Esophagus squamous epithelium (tissue), 5 donors: ENCODE measurements around the gene LAMA1. TPM values are rescaled to one million over a fixed set of nuclear protein-coding genes. Genes with fewer than 3 reads are reported as not detected.

Source experiments
- DNase-seq: peaks from one replicate; lab custom pipeline; 2025; lab: John Stamatoyannopoulos, UW
- H3K27ac ChIP-seq, 4 donors: fragments of 200-600 bp; sonication (generic); one replicate each; pipeline ENCODE4 v1.5.1; 2016 to 2019; ENCODE audit warnings: mild to moderate bottlenecking in 1 of 4
- H3K27me3 ChIP-seq, 4 donors: fragments of 200-600 bp; sonication (generic); 1 replicate in 3 of 4; 2 replicates in 1 of 4; pipeline versions ENCODE4 v1.5.1 to v1.6.0; 2017 to 2021; ENCODE audit warnings: antibody characterized with exemption in 1 of 4
- H3K36me3 ChIP-seq, 3 donors: fragments of 200-600 bp; sonication (generic); one replicate each; pipeline ENCODE4 v1.5.1; 2016 to 2019
- H3K4me1 ChIP-seq, 3 donors: fragments of 200-600 bp; sonication (generic); one replicate each; pipeline ENCODE4 v1.5.1; 2017 to 2019
- H3K4me3 ChIP-seq, 4 donors: fragments of 200-600 bp; sonication (generic); 1 replicate in 3 of 4; 2 replicates in 1 of 4; pipeline ENCODE4 v1.5.1; 2016 to 2019; ENCODE audit warnings: mild to moderate bottlenecking in 2 of 4, moderate library complexity in 1 of 4
- H3K9me3 ChIP-seq, 3 donors: fragments of 200-600 bp; sonication (generic); one replicate each; pipeline ENCODE4 v1.5.1; 2016 to 2019
- CTCF ChIP-seq, 6 experiments: fragments of 450-650 bp in 4 of 6; fragments of 200-600 bp in 2 of 6; sonication (generic) in 2 of 6; IDR thresholded peaks; one replicate each; pipeline ENCODE4 v1.5.1; 2016 to 2019; ENCODE audit warnings: antibody characterized with exemption in 6 of 6, mild to moderate bottlenecking in 4 of 6, moderate library complexity in 4 of 6
- POLR2A ChIP-seq, 4 donors: fragments of 450-650 bp; IDR thresholded peaks; one replicate each; pipeline ENCODE4 v1.6.1; 2017; ENCODE audit warnings: antibody characterized with exemption in 4 of 4, mild to moderate bottlenecking in 4 of 4, moderate library complexity in 3 of 4
- WGBS, 2 donors: methylation state at CpG; one replicate each; pipeline ENCODE4 v1.1.5; 2018; 5-methylcytosine and 5-hydroxymethylcytosine counted together
- intact Hi-C: fragments of 100-400 bp; cut with DNase I; formaldehyde crosslinking; loops from one replicate; pipeline ENCODE4 v1.15.0; 2022
- total RNA-seq, 4 donors: library from RNA; depleted of rRNA; stranded (reverse); fragments of >200 nt; gene quantifications; one replicate each; pipeline ENCODE4 v1.1.0, GENCODE V29; 2016
- donor health status: DM: yes; HTN: yes; CAD: no.

Gene LAMA1, protein sequence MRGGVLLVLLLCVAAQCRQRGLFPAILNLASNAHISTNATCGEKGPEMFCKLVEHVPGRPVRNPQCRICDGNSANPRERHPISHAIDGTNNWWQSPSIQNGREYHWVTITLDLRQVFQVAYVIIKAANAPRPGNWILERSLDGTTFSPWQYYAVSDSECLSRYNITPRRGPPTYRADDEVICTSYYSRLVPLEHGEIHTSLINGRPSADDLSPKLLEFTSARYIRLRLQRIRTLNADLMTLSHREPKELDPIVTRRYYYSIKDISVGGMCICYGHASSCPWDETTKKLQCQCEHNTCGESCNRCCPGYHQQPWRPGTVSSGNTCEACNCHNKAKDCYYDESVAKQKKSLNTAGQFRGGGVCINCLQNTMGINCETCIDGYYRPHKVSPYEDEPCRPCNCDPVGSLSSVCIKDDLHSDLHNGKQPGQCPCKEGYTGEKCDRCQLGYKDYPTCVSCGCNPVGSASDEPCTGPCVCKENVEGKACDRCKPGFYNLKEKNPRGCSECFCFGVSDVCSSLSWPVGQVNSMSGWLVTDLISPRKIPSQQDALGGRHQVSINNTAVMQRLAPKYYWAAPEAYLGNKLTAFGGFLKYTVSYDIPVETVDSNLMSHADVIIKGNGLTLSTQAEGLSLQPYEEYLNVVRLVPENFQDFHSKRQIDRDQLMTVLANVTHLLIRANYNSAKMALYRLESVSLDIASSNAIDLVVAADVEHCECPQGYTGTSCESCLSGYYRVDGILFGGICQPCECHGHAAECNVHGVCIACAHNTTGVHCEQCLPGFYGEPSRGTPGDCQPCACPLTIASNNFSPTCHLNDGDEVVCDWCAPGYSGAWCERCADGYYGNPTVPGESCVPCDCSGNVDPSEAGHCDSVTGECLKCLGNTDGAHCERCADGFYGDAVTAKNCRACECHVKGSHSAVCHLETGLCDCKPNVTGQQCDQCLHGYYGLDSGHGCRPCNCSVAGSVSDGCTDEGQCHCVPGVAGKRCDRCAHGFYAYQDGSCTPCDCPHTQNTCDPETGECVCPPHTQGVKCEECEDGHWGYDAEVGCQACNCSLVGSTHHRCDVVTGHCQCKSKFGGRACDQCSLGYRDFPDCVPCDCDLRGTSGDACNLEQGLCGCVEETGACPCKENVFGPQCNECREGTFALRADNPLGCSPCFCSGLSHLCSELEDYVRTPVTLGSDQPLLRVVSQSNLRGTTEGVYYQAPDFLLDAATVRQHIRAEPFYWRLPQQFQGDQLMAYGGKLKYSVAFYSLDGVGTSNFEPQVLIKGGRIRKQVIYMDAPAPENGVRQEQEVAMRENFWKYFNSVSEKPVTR (N-terminal part only)
- total RNA-seq: 1 to 10 TPM in 3 of 4 donors, under 1 TPM in 1; 0.08 to 2.7 (median 1.6) TPM

GRCh38 chr18:7117390-7118355 is at the start of gene LAMA1:
Gene LAMA1, minus strand, starts transcription at chr18:7117797. Its CDS starts 77 bp downstream, at chr18:7117720.
- intact Hi-C loops: no loop called here
- WGBS, 2 donors: 23 to 27% methylated on average over 2 to 7 of the region's 95 CpGs
- H3K4me3 ChIP-seq: peak within 1 kb of the TSS; percentile 34 to 66 (median 50)
- no peaks in the 10 kb centered on the region for H3K36me3 ChIP-seq
- no peaks in the 10 kb centered on the region for H3K9me3 ChIP-seq
- DNase-seq: no peak
- H3K4me1 ChIP-seq: peaks cover 15 to 30% (median 16%) of the 10 kb centered on the region in 3 donors
- no peak within 1 kb of the TSS for H3K27ac ChIP-seq
- TF ChIP-seq POLR2A (IDR thresholded peaks at IDR 0.05) (no peak), CTCF (IDR thresholded peaks at IDR 0.05) (no peak)
- H3K27me3 ChIP-seq: peaks cover 3 to 71% (median 10%) of the 10 kb centered on the region in 4 donors

DNA sequence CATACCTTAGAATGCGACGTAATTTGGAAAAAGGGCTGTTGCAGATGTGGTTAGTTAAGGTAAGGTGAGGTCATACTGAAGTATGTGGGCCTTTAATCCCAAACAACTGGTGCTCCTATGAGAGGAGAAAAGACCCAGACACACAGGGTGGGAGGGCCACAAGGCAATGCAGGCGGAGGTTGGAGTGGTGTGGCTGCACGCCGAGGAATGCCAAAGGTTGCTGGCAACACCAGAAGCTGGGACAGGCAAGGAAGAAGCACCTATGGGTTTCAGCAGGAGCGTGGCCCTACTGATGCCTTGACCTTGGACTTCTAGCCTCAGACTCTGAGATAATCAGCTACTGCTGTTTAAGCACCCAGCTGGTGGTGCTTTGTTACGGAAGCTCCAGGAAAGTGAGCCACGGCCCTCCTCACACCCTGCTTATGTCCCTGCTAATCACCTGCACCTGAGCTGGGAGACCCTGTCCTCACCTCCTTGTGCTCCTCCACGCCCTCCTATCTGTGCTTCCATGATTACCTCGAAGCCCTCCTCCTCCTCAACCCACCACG is 48.3 kb upstream of the LAMA1 start:
- TF ChIP-seq POLR2A (IDR thresholded peaks at IDR 0.05) (no peak), CTCF (IDR thresholded peaks at IDR 0.05) (no peak)
- intact Hi-C loops: no loop called here

DNA sequence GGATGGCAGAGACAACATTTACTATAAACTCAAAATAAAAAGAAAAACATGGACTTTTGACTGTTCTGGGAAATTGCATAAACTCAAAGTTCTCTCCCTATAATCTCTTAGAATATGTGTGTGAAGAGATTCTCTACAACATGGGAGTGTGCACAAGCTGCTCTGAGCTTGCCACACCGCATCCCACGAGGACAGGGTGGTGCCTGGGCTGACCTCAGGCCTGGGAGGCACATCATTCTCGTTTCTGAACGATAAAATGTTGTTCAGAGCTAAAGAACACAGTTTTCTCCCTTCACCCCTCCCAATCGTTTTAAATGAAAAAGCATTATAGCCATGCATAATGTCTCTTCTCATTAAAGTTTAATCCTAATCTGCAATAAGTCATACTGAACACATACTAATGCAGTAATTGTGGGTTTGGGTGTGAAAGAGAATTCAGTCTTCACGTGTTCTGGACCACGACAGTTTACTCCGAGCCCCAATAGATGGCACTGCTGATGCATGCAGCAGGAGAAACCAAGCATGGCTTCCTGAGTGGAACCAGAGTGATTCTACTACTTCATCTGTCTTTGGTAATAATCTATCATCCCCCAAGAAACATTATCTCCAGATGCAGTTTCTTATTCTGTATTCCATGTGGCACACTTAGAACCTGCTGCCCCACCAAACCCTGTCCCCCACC is 46.9 kb upstream of the LAMA1 start:
- Histone ChIP-seq H3K4me3 (no peak overlapping the region), H3K4me1 (no peaks in the 10 kb centered on the region), H3K36me3 (no peaks in the 10 kb centered on the region), H3K27ac (no peak overlapping the region), H3K27me3 (no peaks in the 10 kb centered on the region), H3K9me3 (no peaks in the 10 kb centered on the region)
- no peak for DNase-seq
- WGBS, 2 donors: 43 to 55% methylated on average over 8 of the region's 8 CpGs
- intact Hi-C loops: no loop called here
- TF ChIP-seq POLR2A (IDR thresholded peaks at IDR 0.05) (no peak), CTCF (IDR thresholded peaks at IDR 0.05) (no peak)

More for the DNA sequence above, 48.3 kb upstream of the LAMA1 start:
- Histone ChIP-seq H3K9me3 (no peaks in the 10 kb centered on the region), H3K27me3 (no peaks in the 10 kb centered on the region), H3K4me3 (no peak overlapping the region), H3K27ac (no peak overlapping the region), H3K36me3 (no peaks in the 10 kb centered on the region), H3K4me1 (no peaks in the 10 kb centered on the region)
- no peak for DNase-seq
- WGBS, 2 donors: 81 to 87% methylated on average over 10 to 11 of the region's 11 CpGs

- intact Hi-C loops: no loop called here
- no peak for TF ChIP-seq CTCF (IDR thresholded peaks at IDR 0.05)
- no peak for TF ChIP-seq POLR2A (IDR thresholded peaks at IDR 0.05)
- H3K36me3 ChIP-seq: no peaks in the 10 kb centered on the region
- WGBS, 2 donors: 69 to 85% methylated on average over 10 of the region's 10 CpGs
- no peak for DNase-seq
- H3K9me3 ChIP-seq: no peaks in the 10 kb centered on the region
- no peak overlapping the region for H3K4me3 ChIP-seq
- no peaks in the 10 kb centered on the region for H3K27me3 ChIP-seq
- no peak overlapping the region for H3K27ac ChIP-seq
- no peaks in the 10 kb centered on the region for H3K4me1 ChIP-seq
These were observed 40.6 kb upstream of the LAMA1 start for GRCh38 chr18:7158216-7158615.
